ENCODE results near the gene DYRK1B.
"Not testable (repeated sequence)": the region's sequence is repeated elsewhere in the genome, so short reads cannot be mapped to it uniquely, and the experiment has no call there.

Gene DYRK1B

GRCh38 chr19:39830847-39831246 lies 3.1 kb downstream of the DYRK1B start:
- DNase-seq (ENCODE audit: low spot score): no peak

DNA sequence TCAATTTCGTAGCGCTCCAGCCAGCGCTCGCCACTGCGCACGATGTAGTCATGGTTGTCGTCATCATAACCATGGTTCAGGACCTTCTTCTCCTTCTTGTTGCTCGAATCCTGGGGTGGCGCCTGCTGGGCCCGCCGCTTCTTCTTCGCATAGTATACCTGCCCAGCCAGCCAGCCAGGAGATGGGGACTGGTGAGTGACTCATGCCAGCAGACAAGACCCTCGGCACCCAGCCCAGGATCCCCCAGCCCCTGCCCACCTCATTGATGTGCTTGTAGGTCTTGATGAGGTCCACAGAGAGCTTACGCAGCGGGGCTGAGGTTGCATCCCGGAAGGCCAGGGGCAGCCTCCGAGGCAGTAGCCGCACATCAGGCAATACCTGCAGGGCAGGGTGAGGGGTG lies 3.6 kb downstream of the DYRK1B start:
- DNase-seq (ENCODE audit: low spot score): no peak

DNA sequence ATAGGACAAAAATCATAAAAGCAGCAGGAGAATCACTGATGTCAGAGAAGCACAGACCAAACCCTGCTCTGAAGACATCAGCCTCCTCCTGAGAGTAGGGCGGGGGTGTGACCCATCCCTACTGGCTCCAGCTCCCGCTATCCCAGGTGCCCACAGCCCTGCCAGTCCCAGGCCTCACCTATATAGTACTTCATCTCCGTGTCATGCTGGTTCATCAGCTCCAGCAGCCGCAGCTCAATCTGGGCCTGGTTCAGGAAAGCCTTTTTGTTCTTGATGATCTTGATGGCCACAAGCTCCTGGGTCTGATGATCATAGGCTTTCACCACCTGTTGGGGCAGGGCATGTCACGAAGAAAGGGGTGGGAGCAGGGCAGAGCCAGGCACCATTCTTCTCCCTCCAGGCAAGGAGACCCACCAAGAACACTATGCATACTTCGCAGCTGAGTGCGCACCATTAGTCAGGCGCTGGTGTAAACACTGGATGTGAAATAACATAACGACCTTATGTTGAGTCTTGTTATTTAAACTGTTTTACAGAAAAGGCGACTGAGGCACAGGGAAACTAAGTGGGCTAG lies 4.2 kb downstream of the DYRK1B start:
- DNase-seq (ENCODE audit: low spot score): no peak

GRCh38 chr19:39828654-39829032 lies 5.3 kb downstream of the DYRK1B start:
- DNase-seq (ENCODE audit: low spot score): no peak

- DNase-seq (ENCODE audit: low spot score): no peak
Measured at GRCh38 chr19:39828015-39828653, 5.8 kb downstream of the DYRK1B start.

- DNase-seq (ENCODE audit: low spot score): no peak
Measured at GRCh38 chr19:39827216-39827615, 6.7 kb downstream of the DYRK1B start.

DNA sequence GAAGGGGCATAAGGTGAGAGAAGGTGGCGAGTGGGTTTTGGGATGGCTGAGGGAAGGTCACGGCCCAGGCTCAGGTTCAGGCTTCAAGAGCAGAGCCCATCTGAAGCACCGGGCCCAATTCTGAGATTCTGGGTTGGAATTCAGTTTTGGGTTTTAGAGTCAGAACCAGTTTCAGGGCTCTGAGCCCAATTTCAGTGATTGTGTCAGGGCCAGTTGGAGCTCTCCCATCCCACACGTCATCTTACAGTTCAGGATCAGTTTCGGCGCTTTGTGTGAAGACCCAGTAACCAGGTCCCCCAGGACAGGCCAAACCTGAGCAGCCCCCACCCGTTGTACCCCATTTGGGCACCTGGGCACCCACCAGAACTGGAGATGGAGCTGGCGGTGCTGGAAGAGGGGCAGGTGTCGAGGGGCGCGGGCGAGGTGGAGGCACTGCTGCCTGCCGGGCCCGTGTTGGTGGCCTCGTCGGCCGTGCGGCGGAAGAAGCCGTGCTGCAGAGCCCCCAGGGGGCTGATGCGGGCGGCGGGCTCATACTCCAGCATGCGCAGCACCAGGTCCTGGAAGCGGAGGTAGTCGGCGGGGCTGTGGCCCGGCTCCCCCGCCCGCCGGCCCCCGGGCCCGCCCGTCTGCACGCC lies 7.5 kb downstream of the DYRK1B start:
- DNase-seq (ENCODE audit: low spot score): no peak

- DNase-seq (ENCODE audit: low spot score): no peak
Measured at GRCh38 chr19:39825531-39826076, 8.4 kb downstream of the DYRK1B start.

DNA sequence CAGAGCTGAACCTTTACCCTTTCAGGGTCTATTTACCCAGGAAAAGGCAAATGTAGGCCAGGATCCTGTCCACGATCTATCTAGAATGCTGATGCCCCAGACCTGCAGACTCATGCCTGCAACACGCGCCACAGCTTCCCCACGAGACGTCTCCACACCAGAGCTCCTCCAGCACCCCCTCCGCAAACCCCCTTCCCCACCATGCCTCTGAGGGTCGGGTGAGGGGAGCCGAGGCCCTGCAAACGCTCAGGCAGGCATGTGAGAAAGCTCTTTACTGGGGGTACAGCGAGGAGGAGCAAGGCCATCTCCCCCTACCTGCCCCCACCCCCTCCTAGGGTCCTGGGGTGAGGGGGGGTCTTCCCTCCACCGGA lies 8.9 kb downstream of the DYRK1B start:
- no peak for DNase-seq (ENCODE audit: low spot score)

- DNase-seq (ENCODE audit: low spot score): peak; percentile 90
Measured at GRCh38 chr19:39824143-39825092, 9.5 kb downstream of the DYRK1B start.

- no peak for DNase-seq (ENCODE audit: low spot score)
Measured at GRCh38 chr19:39823686-39824085, 10.3 kb downstream of the DYRK1B start.

DNA sequence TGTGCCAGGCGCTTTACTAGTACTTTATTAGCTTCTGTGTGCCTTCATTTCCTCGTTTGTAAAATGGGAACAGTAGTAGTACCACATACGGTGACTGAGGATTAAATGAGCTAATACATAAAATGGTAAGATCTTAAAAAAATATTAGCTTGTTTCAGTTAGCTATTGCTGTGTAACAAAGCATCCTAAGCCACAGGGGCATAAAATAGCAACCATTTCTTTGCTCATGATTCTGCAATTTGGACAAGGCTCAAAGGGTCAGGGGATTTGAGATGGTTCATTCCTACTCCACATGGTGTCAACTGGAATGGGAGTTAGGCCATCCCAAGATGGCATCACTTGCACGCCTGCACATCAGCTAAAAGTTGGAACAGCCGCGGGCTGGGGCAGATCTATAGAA lies 13.3 kb downstream of the DYRK1B start:
- DNase-seq (ENCODE audit: low spot score): no peak

DNA sequence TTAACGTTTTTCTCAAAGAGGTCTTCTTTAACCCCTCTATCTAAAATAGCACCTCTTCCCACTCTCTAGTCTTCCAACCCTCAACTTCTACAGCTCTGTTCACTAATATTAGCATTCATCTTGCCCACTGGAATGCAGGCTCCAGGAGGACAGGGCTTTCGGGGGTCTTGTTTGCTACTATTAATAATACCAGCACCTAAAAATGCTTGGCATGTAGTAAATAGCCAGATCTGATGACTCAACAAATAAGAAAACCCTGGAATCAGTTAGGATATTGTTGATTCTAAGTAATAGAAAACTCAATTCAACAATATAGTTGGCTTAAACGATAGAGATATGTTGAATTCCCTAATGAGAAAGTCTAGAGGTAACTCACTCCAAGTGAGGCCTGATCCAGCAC lies 14.2 kb downstream of the DYRK1B start:
- DNase-seq (ENCODE audit: low spot score): no peak

DNA sequence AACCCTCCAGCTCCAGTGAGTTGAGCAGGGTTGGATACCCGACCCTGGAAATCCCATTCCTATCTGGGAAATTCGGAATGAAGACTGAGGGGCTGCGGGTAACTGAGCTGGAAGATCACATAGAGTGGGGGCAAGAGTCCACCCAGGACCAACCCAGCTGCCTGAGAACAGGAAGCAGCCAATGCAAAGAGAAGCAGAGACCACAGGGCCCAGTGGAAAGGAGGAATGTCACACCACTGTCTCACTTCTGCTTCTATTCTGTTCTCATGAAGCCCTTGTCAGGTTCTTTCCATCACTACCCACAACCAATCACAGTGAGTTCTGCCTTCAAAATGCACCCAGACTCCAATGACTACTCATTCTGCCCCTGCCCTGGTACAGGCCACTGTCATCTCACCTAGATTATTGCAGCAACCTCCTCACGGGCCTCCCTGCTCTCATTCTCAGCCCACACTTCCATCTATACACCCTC lies 15.3 kb downstream of the DYRK1B start:
- DNase-seq (ENCODE audit: low spot score): no peak

DNA sequence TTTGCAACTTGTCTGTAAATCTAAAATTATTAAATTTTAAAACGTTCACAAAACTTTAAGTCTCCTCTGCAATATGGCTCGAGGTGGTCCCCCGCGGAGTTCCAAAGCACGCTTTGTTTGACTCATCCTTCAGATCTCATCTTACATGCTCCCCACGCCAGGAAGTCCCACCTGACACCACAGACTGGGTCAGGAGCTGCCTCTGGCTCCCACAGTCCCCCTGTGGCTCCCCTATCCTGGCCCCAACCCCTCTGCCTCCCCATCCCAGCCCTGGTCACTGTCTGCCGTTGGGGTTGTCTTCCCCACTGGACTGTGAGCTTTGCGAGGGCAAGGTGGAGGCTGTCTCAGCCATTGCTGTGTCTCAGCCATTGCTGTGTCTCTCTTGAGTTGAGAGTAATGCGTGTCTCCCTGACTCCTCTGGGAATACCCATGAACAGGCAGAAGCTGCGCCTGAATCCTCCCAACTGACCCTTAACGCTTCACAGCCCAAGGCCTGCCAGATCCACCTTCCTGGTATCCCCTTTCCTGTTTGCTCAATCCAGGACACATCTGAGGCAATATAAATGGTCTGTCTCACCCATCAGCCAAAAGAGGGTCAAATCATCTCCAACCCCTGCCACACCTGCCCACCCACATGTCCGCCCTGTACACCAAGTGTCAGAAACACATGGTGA lies 15.9 kb downstream of the DYRK1B start:
- DNase-seq (ENCODE audit: low spot score): no peak

- DNase-seq (ENCODE audit: low spot score): no peak
Measured at GRCh38 chr19:39816287-39817048, 17.5 kb downstream of the DYRK1B start.

- DNase-seq (ENCODE audit: low spot score): no peak
Measured at GRCh38 chr19:39814595-39814994, 19.4 kb downstream of the DYRK1B start.

DNA sequence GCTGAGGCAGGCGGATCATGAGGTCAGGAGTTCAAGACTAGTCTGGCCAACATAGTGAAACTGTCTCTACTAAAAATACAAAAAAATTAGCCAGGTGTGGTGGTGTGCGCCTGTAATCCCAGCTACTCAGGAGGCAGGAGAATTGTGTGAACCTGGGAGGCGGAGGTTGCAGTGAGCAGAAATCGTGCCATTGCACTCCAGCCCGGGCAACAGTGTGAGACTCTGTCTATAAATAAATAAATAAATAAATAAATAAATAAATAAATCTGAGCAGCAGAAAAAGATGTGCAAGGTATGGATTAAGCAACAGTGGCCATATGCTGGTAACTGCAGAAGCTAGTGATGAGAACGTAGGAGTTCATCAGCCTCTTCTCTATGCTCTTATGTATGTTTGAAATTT lies 19.9 kb downstream of the DYRK1B start:
- not testable (repeated sequence) for DNase-seq (ENCODE audit: low spot score)

DNA sequence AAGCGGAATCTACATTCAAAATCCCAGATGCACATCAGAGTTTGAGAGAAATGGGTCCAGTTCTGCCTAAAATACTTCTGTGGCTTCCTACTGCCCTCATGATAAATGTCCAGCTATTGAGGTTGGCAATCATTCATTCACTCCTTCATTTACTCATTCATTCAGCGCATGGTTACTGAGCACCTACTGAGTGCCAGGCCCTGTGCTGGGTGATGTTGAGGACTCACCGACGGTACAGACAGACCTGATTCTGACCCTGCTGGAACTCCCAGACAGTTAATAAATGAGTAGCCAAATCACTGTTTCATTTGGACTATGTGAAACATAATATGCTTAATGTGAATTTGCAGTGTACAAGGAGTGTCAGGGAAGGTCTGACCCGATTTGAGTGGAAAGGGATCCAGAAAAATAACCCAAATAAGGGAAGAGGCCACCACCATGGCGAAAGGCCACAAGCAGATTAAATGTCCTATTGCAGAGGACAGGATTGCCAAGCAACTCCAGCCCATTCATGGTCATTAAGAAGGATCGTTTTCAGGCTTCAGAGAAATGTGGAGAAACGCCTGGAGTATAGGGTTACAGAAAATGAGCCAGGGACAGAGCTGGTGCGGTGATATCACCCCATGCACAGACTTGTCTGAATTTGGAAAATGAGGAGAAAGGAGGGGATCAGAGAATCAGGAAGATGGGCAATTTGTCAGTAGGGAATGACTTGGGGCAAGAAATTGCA lies 20.5 kb downstream of the DYRK1B start:
- DNase-seq (ENCODE audit: low spot score): no peak

DNA sequence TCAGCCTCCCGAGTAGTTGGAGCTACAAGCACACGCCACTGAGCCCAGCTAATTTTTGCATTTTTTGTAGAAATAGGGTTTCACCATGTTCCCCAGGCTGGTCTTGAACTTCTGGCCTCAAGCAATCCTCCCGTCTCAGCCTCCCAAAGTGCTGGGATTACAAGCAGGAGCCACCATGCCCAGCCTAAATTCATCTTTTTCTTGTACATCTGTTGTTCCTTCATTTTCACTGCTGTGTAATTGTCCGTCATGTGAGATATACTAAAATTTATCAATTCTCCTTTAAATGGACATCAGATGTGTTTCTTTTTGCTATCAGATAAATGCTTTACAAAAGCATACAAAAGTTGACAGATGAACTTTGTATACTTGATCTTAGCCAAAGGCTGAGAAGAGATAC lies 22.9 kb downstream of the DYRK1B start:
- DNase-seq (ENCODE audit: low spot score): no peak
